SK-N-SH treated with all-trans-retinoic acid at 6 μM for 48 hours (cell line): Measurements from ENCODE around the gene ASAH2B.

Experiments
- ATAC-seq: fragments of 200-7000 bp; cut with Tn5 transposase; 3 replicates; pipeline ENCODE4 v1.9.1; 2020; ENCODE audit warnings: mild to moderate bottlenecking, moderate library complexity
- BACH2 ChIP-seq: fragments of 250-450 bp; sonication (Bioruptor Pico); IDR thresholded peaks from 2 replicates; pipeline ENCODE4 v1.9.0; 2021; ENCODE audit warnings: mild to moderate bottlenecking, borderline replicate concordance
- CREB5 ChIP-seq: fragments of 250-450 bp; sonication (Bioruptor Pico); IDR thresholded peaks from 2 replicates; pipeline ENCODE4 v1.5.1; 2020; ENCODE audit warnings: low read depth, mild to moderate bottlenecking, moderate library complexity
- CSRNP3 ChIP-seq: fragments of 250-450 bp; sonication (Bioruptor Pico); IDR thresholded peaks from 2 replicates; pipeline ENCODE4 v1.5.1; 2021; ENCODE audit warnings: mild to moderate bottlenecking, moderate library complexity
- ESRRG ChIP-seq: fragments of 250-450 bp; sonication (Bioruptor Pico); IDR thresholded peaks from 2 replicates; pipeline ENCODE4 v1.6.1; 2021; ENCODE audit warnings: mild to moderate bottlenecking
- GLIS3 ChIP-seq: fragments of 250-450 bp; sonication (Bioruptor Pico); IDR thresholded peaks from 2 replicates; pipeline ENCODE4 v1.5.0; 2020; ENCODE audit warnings: mild to moderate bottlenecking, moderate library complexity
- ISL1 ChIP-seq: fragments of 250-450 bp; sonication (Bioruptor Pico); IDR thresholded peaks from 2 replicates; pipeline ENCODE4 v2.1.2; 2022; ENCODE audit warnings: mild to moderate bottlenecking, moderate library complexity
- OSR1 ChIP-seq: fragments of 250-450 bp; sonication (Bioruptor Pico); IDR thresholded peaks from 2 replicates; pipeline ENCODE4 v1.8.0; 2022; ENCODE audit warnings: moderate library complexity, mild to moderate bottlenecking, inconsistent platforms
- PATZ1 ChIP-seq: fragments of 250-450 bp; sonication (Bioruptor Pico); IDR thresholded peaks from 2 replicates; pipeline ENCODE4 v1.8.0; 2020; ENCODE audit warnings: mild to moderate bottlenecking, moderate library complexity, borderline replicate concordance
- POU6F1 ChIP-seq: fragments of 250-450 bp; sonication (Bioruptor Pico); IDR thresholded peaks from 2 replicates; pipeline ENCODE4 v1.8.0; 2021; ENCODE audit warnings: low read depth, mild to moderate bottlenecking, moderate library complexity, borderline replicate concordance
- PPARA ChIP-seq: fragments of 250-450 bp; sonication (Bioruptor Pico); IDR thresholded peaks from 2 replicates; pipeline ENCODE4 v1.5.0; 2020; ENCODE audit warnings: mild to moderate bottlenecking, borderline replicate concordance
- SNAI2 ChIP-seq: fragments of 250-450 bp; sonication (Bioruptor Pico); IDR thresholded peaks from 2 replicates; pipeline ENCODE4 v1.5.0; 2020; ENCODE audit warnings: mild to moderate bottlenecking, moderate library complexity
- TCF4 ChIP-seq: fragments of 250-450 bp; sonication (Bioruptor Pico); IDR thresholded peaks from 2 replicates; pipeline ENCODE4 v1.8.0; 2021; ENCODE audit warnings: mild to moderate bottlenecking, moderate library complexity, borderline replicate concordance
- TOX ChIP-seq: fragments of 250-450 bp; sonication (Bioruptor Pico); IDR thresholded peaks from 2 replicates; pipeline ENCODE4 v1.8.0; 2021; ENCODE audit warnings: mild to moderate bottlenecking, moderate library complexity, borderline replicate concordance
- TSHZ2 ChIP-seq: fragments of 250-450 bp; sonication (Bioruptor Pico); IDR thresholded peaks from 2 replicates; pipeline ENCODE4 v1.5.0; 2020; ENCODE audit warnings: mild to moderate bottlenecking, moderate library complexity
- ZC3H10 ChIP-seq: fragments of 250-450 bp; sonication (Bioruptor Pico); IDR thresholded peaks from 2 replicates; pipeline ENCODE4 v1.5.1; 2021; ENCODE audit warnings: mild to moderate bottlenecking, moderate library complexity
- ZFP3 ChIP-seq: fragments of 250-450 bp; sonication (Bioruptor Pico); IDR thresholded peaks from 2 replicates; pipeline ENCODE4 v1.5.0; 2020; ENCODE audit warnings: mild to moderate bottlenecking, moderate library complexity
- ZFP30 ChIP-seq: fragments of 450-650 bp; formaldehyde crosslinking; IDR thresholded peaks from 2 replicates; pipeline ENCODE4 v1.5.0; 2022; ENCODE audit warnings: mild to moderate bottlenecking, moderate library complexity
- ZNF565 ChIP-seq: fragments of 450-650 bp; formaldehyde crosslinking; conservative IDR thresholded peaks from 2 replicates; pipeline ENCODE4 v1.5.0; 2020; ENCODE audit warnings: low read depth, mild to moderate bottlenecking, moderate library complexity
- ZNF70 ChIP-seq: fragments of 450-650 bp; formaldehyde crosslinking; IDR thresholded peaks from 2 replicates; pipeline ENCODE4 v1.5.0; 2020; ENCODE audit warnings: mild to moderate bottlenecking, moderate library complexity

Gene ASAH2B

GRCh38 chr10:50805981-50806622 lies 66.4 kb downstream of the ASAH2B start:
- no peak for ATAC-seq
- TF ChIP-seq ZC3H10 (CRISPR knock-in tag) (no peak), GLIS3 (CRISPR knock-in tag) (no peak), SNAI2 (CRISPR knock-in tag) (no peak), ZFP3 (CRISPR knock-in tag) (no peak), POU6F1 (no peak), OSR1 (CRISPR knock-in tag) (no peak), ESRRG (no peak), ISL1 (no peak), ZNF565 (CRISPR knock-in tag) (no peak), TOX (CRISPR knock-in tag) (no peak), ZFP30 (CRISPR knock-in tag) (no peak)

- ATAC-seq: peak; percentile 51; the same call in 2 of the 3 replicates
- TF ChIP-seq POU6F1: no peak
- no peak for TF ChIP-seq CREB5
- TF ChIP-seq TSHZ2 (CRISPR knock-in tag): no peak
- no peak for TF ChIP-seq CSRNP3 (CRISPR knock-in tag)
- TF ChIP-seq ESRRG: no peak
- TF ChIP-seq TCF4 (CRISPR knock-in tag): no peak
- no peak for TF ChIP-seq PATZ1 (CRISPR knock-in tag)
- TF ChIP-seq ZFP3 (CRISPR knock-in tag): no peak
- no peak for TF ChIP-seq PPARA (CRISPR knock-in tag)
- TF ChIP-seq ZNF70 (CRISPR knock-in tag): no peak
- TF ChIP-seq BACH2 (CRISPR knock-in tag): no peak
- no peak for TF ChIP-seq ZFP30 (CRISPR knock-in tag)
- TF ChIP-seq TOX (CRISPR knock-in tag): no peak
- TF ChIP-seq OSR1 (CRISPR knock-in tag): no peak
Observed at GRCh38 chr10:50807851-50808776, 68.4 kb downstream of the ASAH2B start.
